Astrocyte of the cerebellum (primary cell): ENCODE measurements around the gene MTHFD1L.

ENCODE experiments used
- DNase-seq: peaks from one replicate; pipeline ENCODE4 v3.0.0-alpha.2; 2011; ENCODE audit warnings: low read depth
- H3K4me3 ChIP-seq: 2 replicates; pipeline ENCODE4 v1.5.1; 2011; ENCODE audit warnings: mild to moderate bottlenecking, low read depth, low read length, moderate library complexity
- in situ Hi-C: cut with HindIII; loops from 2 replicates; pipeline ENCODE4 v1.10.0; 2017; ENCODE audit warnings: low sequenced_read_pairs
- TF ChIP-seq, protein P1 (sequence below): IDR thresholded peaks from 2 replicates; pipeline ENCODE4 v1.5.1; 2012; ENCODE audit warnings: low read length, low read depth, moderate library complexity, mild to moderate bottlenecking; ENCODE audit errors: missing control alignments

MTHFD1L gene

DNA sequence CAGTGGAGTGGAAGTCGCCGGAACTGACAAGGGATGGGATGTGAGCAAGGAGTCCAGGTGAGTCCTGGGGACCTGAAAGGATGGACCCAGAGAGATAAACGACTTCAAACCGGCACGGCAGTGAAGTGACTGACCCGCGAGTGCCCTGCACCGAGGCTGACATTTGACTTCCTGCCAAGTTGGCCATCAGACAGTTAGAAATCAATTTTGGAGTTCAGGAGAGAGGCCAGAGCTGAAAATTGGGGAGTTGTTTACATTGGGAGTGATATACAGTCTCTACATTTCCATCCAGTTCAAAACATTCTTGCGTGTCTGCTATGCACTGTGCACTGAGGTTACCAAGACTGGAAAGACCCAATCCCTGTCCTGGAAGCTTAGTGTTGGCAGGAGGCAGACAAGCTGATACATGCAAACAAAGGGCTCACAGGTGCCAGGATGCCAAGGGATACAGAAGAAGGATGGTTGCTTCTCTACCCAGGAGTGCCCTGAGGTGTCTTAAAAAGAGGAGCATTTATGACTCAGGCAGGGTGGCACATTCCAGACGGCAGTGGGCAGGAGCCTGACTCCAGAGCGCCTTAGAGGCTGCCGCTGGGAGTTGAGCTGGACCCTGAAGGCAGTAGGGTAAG, 186.6 kb downstream of the MTHFD1L start:
- in situ Hi-C loops: no loop called here
- DNase-seq: no peak
- H3K4me3 ChIP-seq: no peak overlapping the region
- TF ChIP-seq, protein P1, sequence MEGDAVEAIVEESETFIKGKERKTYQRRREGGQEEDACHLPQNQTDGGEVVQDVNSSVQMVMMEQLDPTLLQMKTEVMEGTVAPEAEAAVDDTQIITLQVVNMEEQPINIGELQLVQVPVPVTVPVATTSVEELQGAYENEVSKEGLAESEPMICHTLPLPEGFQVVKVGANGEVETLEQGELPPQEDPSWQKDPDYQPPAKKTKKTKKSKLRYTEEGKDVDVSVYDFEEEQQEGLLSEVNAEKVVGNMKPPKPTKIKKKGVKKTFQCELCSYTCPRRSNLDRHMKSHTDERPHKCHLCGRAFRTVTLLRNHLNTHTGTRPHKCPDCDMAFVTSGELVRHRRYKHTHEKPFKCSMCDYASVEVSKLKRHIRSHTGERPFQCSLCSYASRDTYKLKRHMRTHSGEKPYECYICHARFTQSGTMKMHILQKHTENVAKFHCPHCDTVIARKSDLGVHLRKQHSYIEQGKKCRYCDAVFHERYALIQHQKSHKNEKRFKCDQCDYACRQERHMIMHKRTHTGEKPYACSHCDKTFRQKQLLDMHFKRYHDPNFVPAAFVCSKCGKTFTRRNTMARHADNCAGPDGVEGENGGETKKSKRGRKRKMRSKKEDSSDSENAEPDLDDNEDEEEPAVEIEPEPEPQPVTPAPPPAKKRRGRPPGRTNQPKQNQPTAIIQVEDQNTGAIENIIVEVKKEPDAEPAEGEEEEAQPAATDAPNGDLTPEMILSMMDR: no peak

GRCh38 chr6:151054306-151054705, 188.8 kb downstream of the MTHFD1L start:
- in situ Hi-C loops: no loop called here
- TF ChIP-seq, protein P1: no peak
- H3K4me3 ChIP-seq: no peak overlapping the region
- no peak for DNase-seq

GRCh38 chr6:151056230-151056907, 190.9 kb downstream of the MTHFD1L start:
- no peak for DNase-seq
- in situ Hi-C loops: no loop called here
- TF ChIP-seq, protein P1: no peak
- no peak overlapping the region for H3K4me3 ChIP-seq

GRCh38 chr6:151057061-151057460, 191.6 kb downstream of the MTHFD1L start:
- DNase-seq: no peak
- TF ChIP-seq, protein P1: no peak
- H3K4me3 ChIP-seq: no peak overlapping the region
- in situ Hi-C loops: no loop called here

GRCh38 chr6:151058021-151058733, 192.7 kb downstream of the MTHFD1L start:
- in situ Hi-C loops: no loop called here
- H3K4me3 ChIP-seq: no peak overlapping the region
- TF ChIP-seq, protein P1: no peak
- DNase-seq: no peak

DNA sequence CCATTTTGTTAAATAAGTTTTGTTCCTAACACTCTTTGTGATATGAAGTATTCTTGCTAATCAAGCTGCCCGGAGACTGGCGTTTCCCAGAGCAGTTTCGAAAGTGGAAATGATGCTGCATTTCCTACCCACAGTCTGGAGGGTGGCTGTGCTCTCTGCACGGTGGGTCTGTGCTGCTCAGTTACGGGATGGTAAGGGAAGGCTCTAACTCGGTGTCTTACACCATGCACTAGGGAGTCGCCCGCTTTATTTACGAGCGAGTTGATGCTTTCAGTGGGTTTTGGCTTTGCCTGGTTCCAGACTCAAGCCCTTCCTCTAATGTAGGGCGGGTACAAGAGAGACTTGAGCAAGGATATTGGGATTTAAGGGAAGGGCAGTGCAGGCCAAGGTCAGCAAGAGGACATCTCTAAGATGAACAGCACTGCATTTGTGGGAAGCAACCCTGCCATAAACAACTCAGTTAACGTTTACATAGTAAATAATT, 194.2 kb downstream of the MTHFD1L start:
- H3K4me3 ChIP-seq: no peak overlapping the region
- in situ Hi-C loops: no loop called here
- TF ChIP-seq, protein P1: no peak
- no peak for DNase-seq
